GM21737 (cell line): ENCODE results near the gene VTI1A.
"Not testable (repeated sequence)": the region's sequence is repeated elsewhere in the genome, so short reads cannot be mapped to it uniquely, and the experiment has no call there.

Experiments
- ATAC-seq: cut with Tn5 transposase; IDR thresholded peaks from one replicate; pipeline ENCODE4 v1.9.1; 2021; ENCODE audit warnings: mild to moderate bottlenecking, moderate library complexity; ENCODE audit not compliant: unreplicated experiment

VTI1A gene

GRCh38 chr10:112585126-112585525, 138.1 kb downstream of the VTI1A start:
- no peak for ATAC-seq

GRCh38 chr10:112585960-112586359, 138.9 kb downstream of the VTI1A start:
- ATAC-seq = no peak

GRCh38 chr10:112587729-112588128, 140.7 kb downstream of the VTI1A start:
- ATAC-seq = no peak

GRCh38 chr10:112588225-112588990, 141.4 kb downstream of the VTI1A start:
- no peak for ATAC-seq

- no peak for ATAC-seq
Measured at GRCh38 chr10:112589081-112589480, 142.1 kb downstream of the VTI1A start.

- not testable (repeated sequence) for ATAC-seq
Measured at GRCh38 chr10:112590786-112591185, 143.8 kb downstream of the VTI1A start.

- no peak for ATAC-seq
Measured at GRCh38 chr10:112593023-112593422, 146.0 kb downstream of the VTI1A start.

GRCh38 chr10:112601214-112602090, 154.4 kb downstream of the VTI1A start:
- no peak for ATAC-seq

GRCh38 chr10:112603062-112603461, 156.0 kb downstream of the VTI1A start:
- no peak for ATAC-seq

- ATAC-seq = no peak
Measured at GRCh38 chr10:112605063-112605462, 158.0 kb downstream of the VTI1A start.

- no peak for ATAC-seq
Measured at GRCh38 chr10:112607506-112607905, 160.5 kb downstream of the VTI1A start.

GRCh38 chr10:112613620-112614019, 166.6 kb downstream of the VTI1A start:
- no peak for ATAC-seq

GRCh38 chr10:112614072-112614471, 167.1 kb downstream of the VTI1A start:
- ATAC-seq = no peak

GRCh38 chr10:112614586-112614985, 167.6 kb downstream of the VTI1A start:
- no peak for ATAC-seq

- no peak for ATAC-seq
Measured at GRCh38 chr10:112615269-112615668, 168.3 kb downstream of the VTI1A start.

GRCh38 chr10:112616647-112617046, 169.6 kb downstream of the VTI1A start:
- ATAC-seq = no peak

GRCh38 chr10:112618814-112619213, 171.8 kb downstream of the VTI1A start:
- no peak for ATAC-seq

GRCh38 chr10:112619556-112619955, 172.5 kb downstream of the VTI1A start:
- no peak for ATAC-seq

GRCh38 chr10:112622786-112623185, 175.8 kb downstream of the VTI1A start:
- no peak for ATAC-seq

GRCh38 chr10:112624546-112625048, 177.6 kb downstream of the VTI1A start:
- no peak for ATAC-seq

GRCh38 chr10:112628951-112629609, 182.1 kb downstream of the VTI1A start:
- no peak for ATAC-seq
